NB4 (cell line): ENCODE measurements around the gene FAM221A.

Source experiments
- CTCF ChIP-seq: IDR thresholded peaks from one replicate; pipeline ENCODE4 v1.5.1; 2012; ENCODE audit warnings: low read depth, low read length
- MYC ChIP-seq: IDR thresholded peaks from 2 replicates; pipeline ENCODE4 v1.6.1; 2011; ENCODE audit warnings: low read depth, low read length
- POLR2A ChIP-seq: IDR thresholded peaks from 2 replicates; pipeline ENCODE4 v1.6.1; 2011; ENCODE audit warnings: mild to moderate bottlenecking; ENCODE audit not compliant: insufficient read length; ENCODE audit errors: extremely low read depth
- TF ChIP-seq, protein P1 (sequence below): IDR thresholded peaks from 2 replicates; pipeline ENCODE4 v1.6.1; 2011; ENCODE audit warnings: low read depth, low read length

- peak; percentile 94 for TF ChIP-seq CTCF
- TF ChIP-seq POLR2A: no peak
- TF ChIP-seq, protein P1, sequence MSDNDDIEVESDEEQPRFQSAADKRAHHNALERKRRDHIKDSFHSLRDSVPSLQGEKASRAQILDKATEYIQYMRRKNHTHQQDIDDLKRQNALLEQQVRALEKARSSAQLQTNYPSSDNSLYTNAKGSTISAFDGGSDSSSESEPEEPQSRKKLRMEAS: peak; percentile 83
- peak; percentile 49 for TF ChIP-seq MYC
These were observed 17.0 kb downstream of the FAM221A start for GRCh38 chr7:23696916-23697441.
